ENCODE measurements around the gene FRMD8. TPM values are rescaled to one million over a fixed set of nuclear protein-coding genes. Genes with fewer than 3 reads are reported as not detected.
A peak's percentile ranks its signal among the peaks of the same experiment; 100 is the strongest.

Gene FRMD8
- total and polyA plus RNA-seq, 9 of the 15 experiments (the other 6 are each of a cell fraction or from before 2014, with no cell fraction given): 4.5 to 54.5 (median 15.8) TPM

DNA sequence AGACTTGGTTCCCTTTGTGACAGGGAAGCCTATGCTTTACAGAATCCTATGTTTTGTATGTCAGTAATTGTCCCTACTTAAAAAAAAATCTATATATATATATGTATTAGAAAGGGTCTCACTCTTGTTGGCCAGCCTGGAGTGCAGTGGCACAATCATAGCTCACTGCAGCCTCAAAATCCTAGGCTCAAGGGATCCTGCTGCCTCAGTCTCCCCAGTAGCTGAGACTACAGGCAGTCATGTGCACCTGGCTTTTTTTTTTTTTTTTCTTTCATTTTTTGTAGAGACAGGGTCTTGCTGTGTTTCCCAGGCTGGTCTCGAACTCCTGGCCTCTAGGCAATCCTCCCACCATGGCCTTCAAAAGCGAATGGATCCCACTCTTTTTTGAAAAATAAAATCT lies 34.1 kb downstream of the FRMD8 start (continued):
- TF ChIP-seq, protein P1, sequence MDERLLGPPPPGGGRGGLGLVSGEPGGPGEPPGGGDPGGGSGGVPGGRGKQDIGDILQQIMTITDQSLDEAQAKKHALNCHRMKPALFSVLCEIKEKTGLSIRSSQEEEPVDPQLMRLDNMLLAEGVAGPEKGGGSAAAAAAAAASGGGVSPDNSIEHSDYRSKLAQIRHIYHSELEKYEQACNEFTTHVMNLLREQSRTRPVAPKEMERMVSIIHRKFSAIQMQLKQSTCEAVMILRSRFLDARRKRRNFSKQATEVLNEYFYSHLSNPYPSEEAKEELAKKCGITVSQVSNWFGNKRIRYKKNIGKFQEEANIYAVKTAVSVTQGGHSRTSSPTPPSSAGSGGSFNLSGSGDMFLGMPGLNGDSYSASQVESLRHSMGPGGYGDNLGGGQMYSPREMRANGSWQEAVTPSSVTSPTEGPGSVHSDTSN (CRISPR knock-in tag; IDR thresholded peaks at IDR 0.05; ENCODE audit: low read depth): no peak
- TF ChIP-seq, protein P1 (tag; conservative IDR thresholded peaks at IDR 0.05; ENCODE audit: low read depth): no peak
- no peak for TF ChIP-seq ZC3H8 (IDR thresholded peaks at IDR 0.05)

DNA sequence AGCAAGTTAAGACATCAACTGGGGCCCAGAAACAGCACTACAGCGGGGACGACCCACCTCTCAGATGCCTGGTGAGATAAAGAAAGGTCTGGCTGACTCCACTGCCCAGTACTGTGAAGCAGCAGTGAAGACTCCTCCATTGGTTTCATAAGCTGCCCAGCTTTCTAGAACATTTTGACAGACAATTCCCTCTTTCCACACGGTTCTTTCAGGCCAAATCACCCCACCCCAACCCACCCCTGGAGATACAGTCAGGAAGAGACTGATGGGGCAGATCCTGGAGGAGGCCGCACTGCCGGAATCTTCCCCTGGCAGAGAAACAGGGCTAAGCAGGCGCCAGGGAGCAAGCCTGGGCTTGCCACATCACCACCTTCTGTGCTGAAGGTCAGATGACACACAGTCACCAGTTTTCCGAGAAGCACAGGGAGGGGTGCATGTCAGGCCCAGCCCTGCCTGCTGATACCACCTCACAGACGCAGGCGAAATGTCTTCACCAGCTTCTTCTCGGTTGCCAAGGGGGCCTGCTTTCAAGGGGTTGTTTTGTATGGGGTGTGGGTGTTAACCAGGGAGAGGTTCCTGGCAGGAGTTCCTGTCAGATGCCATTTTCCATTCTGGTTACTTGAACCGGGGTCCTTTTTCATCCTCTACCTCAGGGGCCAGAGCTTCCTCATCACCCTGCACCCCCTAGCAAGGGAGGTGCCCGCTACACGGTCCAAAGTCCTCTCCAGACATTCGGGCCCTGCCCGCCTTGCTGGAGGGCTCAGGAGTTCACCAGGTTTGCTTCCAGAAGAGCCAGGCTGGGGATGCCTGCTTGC lies 34.7 kb downstream of the FRMD8 start:
- POLR2A ChIA-PET: interaction anchor here (0.5 to 17.3 kb wide), 22 partner anchors 9 to 893 kb away, joined by 3 to 1349 read pairs (median 4); partner anchors contain the start of genes FRMD8, MALAT1, SLC25A45 and ZNHIT2
- peak in 2 of 4 experiments; percentile 69 to 91 for DNase-seq (ENCODE audit: extremely low read depth in 1 of 4, low spot score in 3 of 4)
- TF ChIP-seq, protein P2, sequence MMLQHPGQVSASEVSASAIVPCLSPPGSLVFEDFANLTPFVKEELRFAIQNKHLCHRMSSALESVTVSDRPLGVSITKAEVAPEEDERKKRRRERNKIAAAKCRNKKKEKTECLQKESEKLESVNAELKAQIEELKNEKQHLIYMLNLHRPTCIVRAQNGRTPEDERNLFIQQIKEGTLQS (IDR thresholded peaks at IDR 0.05): peak; percentile 72
- TF ChIP-seq, protein P2 (CRISPR knock-in tag; conservative IDR thresholded peaks at IDR 0.05): no peak
- TF ChIP-seq, protein P3, sequence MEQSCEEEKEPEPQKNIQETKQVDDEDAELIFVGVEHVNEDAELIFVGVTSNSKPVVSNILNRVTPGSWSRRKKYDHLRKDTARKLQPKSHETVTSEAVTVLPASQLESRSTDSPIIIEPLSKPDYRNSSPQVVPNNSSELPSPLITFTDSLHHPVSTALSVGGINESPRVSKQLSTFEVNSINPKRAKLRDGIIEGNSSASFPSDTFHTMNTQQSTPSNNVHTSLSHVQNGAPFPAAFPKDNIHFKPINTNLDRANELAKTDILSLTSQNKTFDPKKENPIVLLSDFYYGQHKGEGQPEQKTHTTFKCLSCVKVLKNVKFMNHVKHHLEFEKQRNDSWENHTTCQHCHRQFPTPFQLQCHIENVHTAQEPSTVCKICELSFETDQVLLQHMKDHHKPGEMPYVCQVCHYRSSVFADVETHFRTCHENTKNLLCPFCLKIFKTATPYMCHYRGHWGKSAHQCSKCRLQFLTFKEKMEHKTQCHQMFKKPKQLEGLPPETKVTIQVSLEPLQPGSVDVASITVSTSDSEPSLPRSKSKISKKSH (CRISPR knock-in tag; IDR thresholded peaks at IDR 0.05): no peak
- peak; percentile 48; the same call in 1 of the 2 replicates for TF ChIP-seq SMAD3 (CRISPR knock-in tag; conservative IDR thresholded peaks at IDR 0.05)
- no peak for TF ChIP-seq MEF2A (IDR thresholded peaks at IDR 0.05; ENCODE audit: control insufficient read depth, low read depth, low read length)
- TF ChIP-seq NCOA1 (IDR thresholded peaks at IDR 0.05; ENCODE audit: low read depth): no peak
- TF ChIP-seq, protein P4, sequence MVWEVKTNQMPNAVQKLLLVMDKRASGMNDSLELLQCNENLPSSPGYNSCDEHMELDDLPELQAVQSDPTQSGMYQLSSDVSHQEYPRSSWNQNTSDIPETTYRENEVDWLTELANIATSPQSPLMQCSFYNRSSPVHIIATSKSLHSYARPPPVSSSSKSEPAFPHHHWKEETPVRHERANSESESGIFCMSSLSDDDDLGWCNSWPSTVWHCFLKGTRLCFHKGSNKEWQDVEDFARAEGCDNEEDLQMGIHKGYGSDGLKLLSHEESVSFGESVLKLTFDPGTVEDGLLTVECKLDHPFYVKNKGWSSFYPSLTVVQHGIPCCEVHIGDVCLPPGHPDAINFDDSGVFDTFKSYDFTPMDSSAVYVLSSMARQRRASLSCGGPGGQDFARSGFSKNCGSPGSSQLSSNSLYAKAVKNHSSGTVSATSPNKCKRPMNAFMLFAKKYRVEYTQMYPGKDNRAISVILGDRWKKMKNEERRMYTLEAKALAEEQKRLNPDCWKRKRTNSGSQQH (CRISPR knock-in tag; IDR thresholded peaks at IDR 0.05): peak; percentile 76; the same call in 1 of the 2 replicates
- TF ChIP-seq, protein P5, sequence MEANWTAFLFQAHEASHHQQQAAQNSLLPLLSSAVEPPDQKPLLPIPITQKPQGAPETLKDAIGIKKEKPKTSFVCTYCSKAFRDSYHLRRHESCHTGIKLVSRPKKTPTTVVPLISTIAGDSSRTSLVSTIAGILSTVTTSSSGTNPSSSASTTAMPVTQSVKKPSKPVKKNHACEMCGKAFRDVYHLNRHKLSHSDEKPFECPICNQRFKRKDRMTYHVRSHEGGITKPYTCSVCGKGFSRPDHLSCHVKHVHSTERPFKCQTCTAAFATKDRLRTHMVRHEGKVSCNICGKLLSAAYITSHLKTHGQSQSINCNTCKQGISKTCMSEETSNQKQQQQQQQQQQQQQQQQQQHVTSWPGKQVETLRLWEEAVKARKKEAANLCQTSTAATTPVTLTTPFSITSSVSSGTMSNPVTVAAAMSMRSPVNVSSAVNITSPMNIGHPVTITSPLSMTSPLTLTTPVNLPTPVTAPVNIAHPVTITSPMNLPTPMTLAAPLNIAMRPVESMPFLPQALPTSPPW (CRISPR knock-in tag; IDR thresholded peaks at IDR 0.05): no peak

More for the DNA sequence above, 34.7 kb downstream of the FRMD8 start:
- peak overlapping the region; percentile 79 for H3K4me3 ChIP-seq
- CTCF ChIA-PET (ENCODE audit: low intra/inter-chr PET ratio): no interaction called here
- 1% methylated on average over 15 of the region's 15 CpGs for WGBS (ENCODE audit: insufficient coverage, low coverage, missing lambda C conversion rate)
- H3K9me1 ChIP-seq (ENCODE audit: control insufficient read depth, insufficient read depth, low read length): no peaks in the 10 kb centered on the region
- peak overlapping the region; percentile 98 for H3K27ac ChIP-seq (ENCODE audit: extremely low read depth, low read depth, low read length)
- peaks cover 92% of the 10 kb centered on the region for H3K79me2 ChIP-seq (ENCODE audit: control insufficient read depth, insufficient read depth, low read length)
- TSS peak; percentile 89 for BruUV-seq (replicated peaks)
- no peak overlapping the region for H2AFZ ChIP-seq (ENCODE audit: low read depth, low read length)
- intact Hi-C loops (cut with micrococcal nuclease): no loop called here
- H4K20me1 ChIP-seq (replicated peaks; ENCODE audit: control insufficient read depth, insufficient read depth, low read length): peaks cover 35% of the 10 kb centered on the region
- H3K27me3 ChIP-seq (ENCODE audit: control insufficient read depth in 2 of 2, insufficient read depth in 2 of 2, low read length in 2 of 2): no peaks in the 10 kb centered on the region
- no peak for ATAC-seq
- peaks cover 43 to 62% of the 10 kb centered on the region in 2 experiments for H3K4me1 ChIP-seq (replicated peaks in 1 of 2; ENCODE audit: control insufficient read depth in 2 of 2, insufficient read depth in 2 of 2, low read length in 2 of 2)
- in situ Hi-C loops (cut with MboI): no loop called here
- peak overlapping the region; percentile 94 to 98 for H3K9ac ChIP-seq (ENCODE audit: insufficient read depth in 1 of 2, low read depth in 2 of 2, low read length in 2 of 2)
- peak overlapping the region; percentile 91 for H3K4me2 ChIP-seq (ENCODE audit: insufficient read depth, low read length)
- FAIRE-seq: peak; percentile 78
- peaks cover 34% of the 10 kb centered on the region for H3K36me3 ChIP-seq (ENCODE audit: control insufficient read depth, insufficient read depth, low read length)
- H3K9me3 ChIP-seq (replicated peaks; ENCODE audit: control insufficient read depth, insufficient read depth, low read depth, low read length): no peaks in the 10 kb centered on the region

Data from K562 (cell line).